Astrocyte of the spinal cord (primary cell): ENCODE measurements around the gene SUGCT.

Experiments
- DNase-seq: peaks from one replicate; pipeline ENCODE4 v3.0.0; 2011; ENCODE audit warnings: low read depth, low spot score
- H3K4me3 ChIP-seq: 2 replicates; pipeline ENCODE4 v1.5.1; 2011; ENCODE audit warnings: low read depth, mild to moderate bottlenecking, low read length, moderate library complexity
- CTCF ChIP-seq: IDR thresholded peaks from 2 replicates; pipeline ENCODE4 v1.5.1; 2012; ENCODE audit warnings: low read depth, mild to moderate bottlenecking, low read length, inconsistent platforms
- in situ Hi-C: cut with HindIII; loops from 2 replicates; pipeline ENCODE4 v1.10.0; 2017; ENCODE audit warnings: low sequenced_read_pairs

The SUGCT gene

DNA sequence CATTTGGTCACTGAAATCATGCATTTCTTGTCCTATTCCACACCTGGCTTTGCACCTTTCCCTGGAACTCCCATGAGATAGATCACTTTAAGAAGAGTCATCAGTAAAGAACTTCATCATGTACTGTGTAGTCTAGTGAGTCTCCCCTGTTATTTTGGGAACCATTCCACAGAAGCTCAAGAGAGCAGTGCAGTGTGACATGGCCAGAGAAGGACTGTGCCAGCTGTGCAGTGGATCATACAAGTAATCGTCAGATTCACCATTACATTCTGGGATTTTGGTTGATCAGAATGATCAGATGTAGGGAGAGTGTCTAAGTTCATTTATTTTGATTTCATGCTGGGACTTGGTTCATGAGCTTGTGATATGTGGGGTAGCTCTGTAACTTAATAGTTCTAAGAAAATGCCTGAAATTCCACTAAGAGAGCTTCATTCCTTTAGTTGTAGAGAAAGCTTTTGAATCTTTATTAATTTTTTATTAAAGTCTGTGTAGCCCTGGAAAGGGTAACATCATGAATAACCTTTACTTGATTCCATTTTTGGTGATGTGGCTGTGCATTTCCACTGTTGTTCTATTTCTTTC, 166.8 kb downstream of the SUGCT start:
- DNase-seq = peak; percentile 66
- no peak for TF ChIP-seq CTCF
- in situ Hi-C loops = no loop called here
- no peak overlapping the region for H3K4me3 ChIP-seq

- DNase-seq = peak; percentile 70
- in situ Hi-C loops = no loop called here
- no peak overlapping the region for H3K4me3 ChIP-seq
- TF ChIP-seq CTCF = no peak
Measured at GRCh38 chr7:40303996-40304395, 169.2 kb downstream of the SUGCT start.

DNA sequence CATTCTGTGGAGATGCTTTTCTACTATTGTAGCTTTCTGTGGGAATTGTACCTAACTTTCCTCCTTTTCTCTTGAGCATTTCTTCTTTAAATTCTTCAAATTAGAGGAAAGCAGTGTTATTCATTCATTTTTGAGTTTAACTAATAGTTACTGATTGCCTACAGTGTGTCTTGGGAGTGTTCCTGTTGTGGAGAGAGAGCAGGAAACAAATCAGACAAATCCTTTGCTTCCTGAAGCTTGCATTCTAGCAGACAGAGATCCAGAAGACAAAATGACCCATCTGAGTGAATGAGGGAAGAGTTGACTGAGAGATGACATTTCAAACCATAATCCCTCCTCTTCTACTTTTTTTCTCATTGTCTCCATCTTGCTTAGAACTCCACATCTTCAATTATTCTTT, 170.4 kb downstream of the SUGCT start:
- H3K4me3 ChIP-seq = no peak overlapping the region
- in situ Hi-C loops = no loop called here
- TF ChIP-seq CTCF = no peak
- DNase-seq = no peak

GRCh38 chr7:40306025-40306424, 171.2 kb downstream of the SUGCT start:
- in situ Hi-C loops = no loop called here
- H3K4me3 ChIP-seq = no peak overlapping the region
- TF ChIP-seq CTCF = no peak
- peak; percentile 39 for DNase-seq

DNA sequence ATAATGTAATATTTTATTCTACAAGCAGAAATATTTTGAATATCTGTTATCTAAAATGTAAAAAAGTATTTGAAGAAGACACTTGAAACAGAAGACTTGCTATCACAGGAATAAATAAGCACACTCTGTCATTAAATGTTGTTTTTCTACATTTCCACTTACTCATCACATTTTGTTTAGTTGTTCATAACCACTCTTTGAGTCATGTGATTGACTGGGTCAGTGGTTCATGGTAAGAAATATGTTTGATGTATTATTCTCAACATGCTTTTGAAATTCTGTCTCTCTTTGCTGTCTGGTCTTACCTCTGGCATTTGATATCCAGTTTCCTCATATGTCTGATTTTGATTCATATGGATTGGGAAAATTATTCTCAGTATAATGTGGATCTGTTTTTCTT, 171.8 kb downstream of the SUGCT start:
- TF ChIP-seq CTCF = no peak
- in situ Hi-C loops = no loop called here
- H3K4me3 ChIP-seq = no peak overlapping the region
- peak; percentile 64 for DNase-seq

DNA sequence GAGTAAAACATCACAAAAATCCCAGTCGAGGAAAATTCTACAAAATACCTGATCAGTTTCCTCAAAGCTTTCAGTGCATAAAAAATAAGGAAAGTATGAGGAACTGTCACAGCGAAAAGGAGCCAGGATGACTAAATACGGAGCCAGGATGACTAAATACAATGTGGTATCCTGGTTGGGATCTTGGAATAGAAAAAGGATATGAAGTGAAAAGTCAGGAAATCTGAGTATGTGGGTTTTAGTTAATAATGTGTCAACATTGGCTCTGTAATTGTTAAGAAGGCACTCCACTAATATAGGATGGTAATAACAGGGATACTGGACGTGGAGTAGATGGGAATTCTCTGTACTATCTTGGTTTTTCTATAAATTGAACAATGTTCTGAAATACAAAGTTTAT, 175.5 kb downstream of the SUGCT start:
- in situ Hi-C loops = no loop called here
- TF ChIP-seq CTCF = no peak
- H3K4me3 ChIP-seq = no peak overlapping the region
- peak; percentile 36 for DNase-seq

DNA sequence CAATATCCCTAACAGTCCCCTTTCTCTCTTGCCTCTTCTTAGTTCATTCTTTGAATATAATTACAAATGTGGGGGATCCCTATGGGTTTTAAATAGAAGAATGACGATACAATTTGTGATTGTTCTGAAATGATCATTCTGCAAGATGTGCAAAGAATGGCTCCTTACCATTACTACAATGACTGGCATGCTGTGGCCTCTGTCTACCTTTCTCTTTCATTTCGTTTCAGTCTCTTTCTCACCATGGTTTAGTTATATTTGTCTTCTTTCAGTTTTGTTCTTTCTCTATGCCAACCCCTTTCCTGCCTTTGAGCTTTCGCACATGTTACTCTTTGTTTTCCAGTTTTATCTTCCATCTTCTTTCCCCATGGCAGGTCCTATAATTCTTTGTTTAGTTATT, 176.5 kb downstream of the SUGCT start:
- no peak for DNase-seq
- TF ChIP-seq CTCF = no peak
- in situ Hi-C loops = no loop called here
- H3K4me3 ChIP-seq = no peak overlapping the region
